CD4-positive, alpha-beta T cell treated with Interleukin-1 beta for 1 hour (primary cell): ENCODE data around the gene GNGT2.
A peak's percentile ranks its signal among the peaks of the same experiment; 100 is the strongest.
"Not testable (repeated sequence)": the region's sequence is repeated elsewhere in the genome, so short reads cannot be mapped to it uniquely, and the experiment has no call there.

Source experiments
- DNase-seq, 2 donors: peaks; one replicate each; pipeline ENCODE4 v3.0.0-alpha.2; 2020 to 2022

Gene GNGT2

GRCh38 chr17:49203796-49204195, 6.6 kb downstream of the GNGT2 start:
- no peak for DNase-seq

- no peak for DNase-seq
Observed at GRCh38 chr17:49201481-49201927, 8.9 kb downstream of the GNGT2 start.

GRCh38 chr17:49200423-49201083, 9.8 kb downstream of the GNGT2 start:
- DNase-seq: no peak

GRCh38 chr17:49198211-49198610, 12.2 kb downstream of the GNGT2 start:
- DNase-seq: no peak

- DNase-seq: no peak
Observed at GRCh38 chr17:49197346-49197998, 12.9 kb downstream of the GNGT2 start.

GRCh38 chr17:49196520-49196919, 13.9 kb downstream of the GNGT2 start:
- no peak for DNase-seq

- DNase-seq: no peak
Observed at GRCh38 chr17:49195751-49196150, 14.6 kb downstream of the GNGT2 start.

- no peak for DNase-seq
Observed at GRCh38 chr17:49194297-49194607, 16.1 kb downstream of the GNGT2 start.

GRCh38 chr17:49193513-49194296, 16.7 kb downstream of the GNGT2 start:
- DNase-seq: peak; percentile 22 to 32

GRCh38 chr17:49191917-49192741, 18.2 kb downstream of the GNGT2 start:
- DNase-seq: peak; percentile 89 to 90

- DNase-seq: no peak
Observed at GRCh38 chr17:49191409-49191916, 18.9 kb downstream of the GNGT2 start.

GRCh38 chr17:49190932-49191331, 19.4 kb downstream of the GNGT2 start:
- DNase-seq: no peak

GRCh38 chr17:49187301-49187700, 23.1 kb downstream of the GNGT2 start:
- no peak for DNase-seq

- DNase-seq: not testable (repeated sequence)
Observed at GRCh38 chr17:49185381-49185780, 25.0 kb downstream of the GNGT2 start.

GRCh38 chr17:49184522-49184921, 25.9 kb downstream of the GNGT2 start:
- not testable (repeated sequence) for DNase-seq

GRCh38 chr17:49183801-49184200, 26.6 kb downstream of the GNGT2 start:
- DNase-seq: no peak

GRCh38 chr17:49183341-49183740, 27.0 kb downstream of the GNGT2 start:
- no peak for DNase-seq

GRCh38 chr17:49180998-49181635, 29.3 kb downstream of the GNGT2 start:
- DNase-seq: no peak

GRCh38 chr17:49180303-49180702, 30.1 kb downstream of the GNGT2 start:
- peak; percentile 61 to 64 for DNase-seq

- DNase-seq: not testable (repeated sequence)
Observed at GRCh38 chr17:49175978-49176377, 34.4 kb downstream of the GNGT2 start.

- DNase-seq: not testable (repeated sequence)
Observed at GRCh38 chr17:49170711-49171110, 39.7 kb downstream of the GNGT2 start.

GRCh38 chr17:49170216-49170615, 40.2 kb downstream of the GNGT2 start:
- no peak for DNase-seq
